ENCODE measurements around the gene SDK2.

The SDK2 gene

GRCh38 chr17:73439597-73439996 is 204.6 kb downstream of the SDK2 start:
- no peak for DNase-seq

DNA sequence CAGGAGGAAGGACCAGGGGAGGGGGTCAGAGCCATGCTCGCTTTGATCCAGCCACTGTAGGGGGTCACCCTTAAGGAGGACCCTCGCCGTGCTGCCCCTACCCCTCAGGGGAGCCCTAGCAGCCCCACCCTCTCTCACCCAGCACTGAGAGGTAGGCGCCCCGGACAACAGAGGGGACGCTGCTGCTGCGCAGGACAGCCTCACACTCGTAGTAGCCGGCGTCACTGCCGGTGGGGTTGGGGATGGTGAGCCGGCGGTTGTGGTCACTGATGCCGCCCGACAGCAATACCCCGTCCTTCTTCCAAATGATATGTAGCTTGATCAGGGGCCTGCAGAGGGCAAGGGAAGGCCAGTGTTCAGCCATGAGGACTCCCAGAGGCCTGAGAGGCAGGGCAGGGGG is 206.4 kb downstream of the SDK2 start:
- DNase-seq = no peak

GRCh38 chr17:73436954-73437353 is 207.3 kb downstream of the SDK2 start:
- no peak for DNase-seq

DNA sequence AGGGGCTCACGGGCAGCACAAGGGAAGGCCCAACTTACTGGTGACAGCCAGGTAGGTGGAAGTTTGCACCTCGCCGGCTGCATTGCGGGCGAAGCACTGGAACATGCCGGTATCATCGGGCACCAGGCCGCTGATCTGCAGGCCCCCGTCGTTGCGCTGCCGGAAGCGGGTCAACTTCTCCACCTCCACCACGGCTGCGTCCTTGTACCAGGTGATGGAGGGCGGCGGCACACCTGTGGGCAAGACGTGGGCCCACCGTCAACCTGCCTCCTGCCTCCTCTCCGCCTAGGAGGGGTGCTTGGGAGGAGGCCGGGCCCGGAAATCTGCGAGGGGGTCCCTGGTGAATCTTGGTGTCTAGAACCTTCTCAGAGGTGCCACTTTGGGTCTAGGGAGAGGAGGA is 208.8 kb downstream of the SDK2 start:
- DNase-seq = no peak

GRCh38 chr17:73434154-73434553 is 210.1 kb downstream of the SDK2 start:
- DNase-seq = no peak

- no peak for DNase-seq
Measured at GRCh38 chr17:73433501-73433900, 210.7 kb downstream of the SDK2 start.

DNA sequence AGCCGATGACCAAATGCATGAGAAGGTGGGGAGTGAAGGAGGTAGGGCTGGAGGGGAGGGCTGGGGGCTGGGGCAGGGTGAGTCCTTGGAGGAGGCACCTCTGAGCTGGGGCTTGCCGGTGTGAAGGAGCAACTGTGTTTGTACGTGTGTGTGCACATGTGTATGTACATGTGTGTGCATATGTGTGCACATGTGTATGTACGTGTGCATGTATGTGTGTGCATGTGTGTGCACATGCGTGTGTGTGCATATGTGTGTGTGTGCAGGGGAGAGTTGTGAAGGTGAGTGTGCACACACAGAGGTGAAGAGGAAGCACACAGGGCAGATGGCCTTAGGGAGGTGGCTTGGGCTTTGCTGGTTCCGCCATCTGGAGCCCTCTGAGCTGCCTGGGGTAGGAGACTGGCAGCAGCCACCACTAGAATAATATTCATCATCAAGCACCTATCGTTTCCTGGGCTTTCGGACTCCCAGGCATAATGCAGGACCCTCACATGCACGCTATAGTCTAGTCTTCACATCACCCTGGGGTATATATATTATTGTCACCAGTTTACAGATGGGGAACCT is 211.5 kb downstream of the SDK2 start:
- DNase-seq = no peak

DNA sequence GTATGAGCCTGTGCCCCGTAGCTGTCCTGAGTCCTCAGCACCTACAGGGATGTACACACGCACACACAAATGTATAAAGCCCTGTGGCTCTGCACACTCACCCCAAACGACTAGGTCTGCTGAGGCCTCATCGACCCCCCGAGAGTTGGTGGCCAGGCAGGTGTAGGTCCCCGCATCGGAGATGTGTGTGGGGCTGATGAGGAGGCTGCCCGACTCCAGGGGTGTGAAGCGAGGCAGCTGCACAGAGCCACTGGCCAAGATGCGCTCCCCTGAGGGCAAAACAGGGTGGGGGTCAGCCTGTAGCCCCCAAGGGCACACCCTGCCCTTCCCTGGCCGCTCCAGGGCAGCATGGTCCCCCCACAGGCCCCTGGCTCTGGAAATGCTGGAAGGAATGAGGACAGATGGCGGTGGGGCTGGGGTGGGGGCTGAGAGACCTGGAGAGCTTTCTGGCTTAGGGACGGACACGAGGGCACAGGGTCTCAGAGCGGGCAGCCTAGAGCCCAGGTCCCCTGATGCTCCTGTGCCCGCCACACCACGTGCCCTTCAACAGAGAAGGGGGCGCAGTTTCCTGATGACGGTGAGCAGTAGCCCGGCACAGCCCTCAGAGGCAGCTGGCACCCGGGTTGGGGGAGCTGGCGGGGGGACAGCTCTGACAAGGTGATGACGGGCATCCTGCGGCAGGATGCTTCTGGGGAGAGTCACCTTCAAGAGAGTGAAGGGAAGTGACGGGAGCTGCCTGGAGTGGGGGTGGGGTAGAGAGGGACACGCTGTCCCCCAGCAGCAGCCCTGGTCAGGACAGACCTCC is 212.6 kb downstream of the SDK2 start:
- DNase-seq = no peak

GRCh38 chr17:73430848-73431247 is 213.4 kb downstream of the SDK2 start:
- peak in 1 of 2 experiments; percentile 53 for DNase-seq

- no peak for DNase-seq
Measured at GRCh38 chr17:73430165-73430680, 214.0 kb downstream of the SDK2 start.

- DNase-seq = peak in 1 of 2 experiments; percentile 40
Measured at GRCh38 chr17:73429440-73430164, 214.6 kb downstream of the SDK2 start.

DNA sequence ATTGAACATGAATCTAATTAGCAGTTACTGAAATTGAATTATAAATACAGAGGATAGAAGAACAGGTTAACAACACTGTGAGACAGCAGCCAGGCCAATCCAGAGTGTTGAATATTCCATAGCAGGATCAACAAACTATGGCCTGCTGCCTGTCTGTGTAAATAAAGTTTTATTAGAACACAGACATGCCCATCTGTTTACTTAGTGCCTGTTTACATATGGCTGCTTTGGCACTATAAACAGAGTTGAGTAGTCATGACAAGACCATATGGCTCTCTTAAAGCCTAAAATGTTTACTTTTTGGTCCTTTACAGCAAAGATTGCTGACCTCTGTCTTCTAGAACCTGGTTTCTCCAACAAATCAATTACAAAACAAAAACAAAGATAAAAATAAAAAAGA is 217.0 kb downstream of the SDK2 start:
- DNase-seq = no peak

DNA sequence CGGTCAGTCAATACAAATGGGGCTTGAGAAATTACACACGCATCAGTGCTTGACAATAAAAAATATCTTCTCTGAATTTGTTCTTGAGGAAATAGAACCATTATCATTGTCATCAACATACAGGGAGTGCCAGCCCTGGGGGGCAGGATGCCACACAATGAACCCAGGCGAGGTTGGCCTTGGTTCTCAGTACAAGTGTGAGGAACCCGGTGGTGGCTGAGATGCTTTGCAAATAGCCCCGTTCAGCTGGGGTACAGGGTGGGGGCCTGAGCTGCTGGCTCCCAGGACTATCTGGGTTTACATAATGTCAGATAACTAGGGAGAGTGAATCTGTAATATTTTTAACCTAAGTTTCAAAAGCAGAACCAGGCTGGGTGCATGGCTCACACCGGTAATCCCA is 219.7 kb downstream of the SDK2 start:
- DNase-seq = no peak

GRCh38 chr17:73423806-73424205 is 220.4 kb downstream of the SDK2 start:
- DNase-seq = no peak

GRCh38 chr17:73423159-73423715 is 221.0 kb downstream of the SDK2 start:
- no peak for DNase-seq

GRCh38 chr17:73422121-73422520 is 222.1 kb downstream of the SDK2 start:
- no peak for DNase-seq

- DNase-seq = no peak
Measured at GRCh38 chr17:73420897-73421296, 223.3 kb downstream of the SDK2 start.

DNA sequence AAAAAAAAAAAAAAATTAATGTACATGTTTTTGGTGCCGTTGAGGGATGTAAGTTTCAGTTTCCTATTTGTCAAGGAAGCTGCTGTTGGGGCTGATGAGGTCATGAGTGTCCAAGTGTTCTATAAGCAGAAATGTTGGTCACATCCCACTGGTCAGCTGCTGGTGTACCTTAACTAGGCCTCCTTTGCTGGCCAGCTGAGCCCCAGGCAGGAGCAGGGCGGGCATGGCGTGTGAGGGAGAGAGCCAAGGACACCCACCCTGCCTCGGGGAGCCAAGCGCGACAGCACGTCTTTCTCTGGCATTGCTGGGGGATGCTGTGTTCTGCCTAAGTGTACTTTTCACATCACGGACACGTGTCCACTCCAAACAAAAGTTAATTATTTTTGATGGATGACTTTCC is 224.4 kb downstream of the SDK2 start:
- DNase-seq = no peak

- no peak for DNase-seq
Measured at GRCh38 chr17:73419051-73419450, 225.2 kb downstream of the SDK2 start.

DNA sequence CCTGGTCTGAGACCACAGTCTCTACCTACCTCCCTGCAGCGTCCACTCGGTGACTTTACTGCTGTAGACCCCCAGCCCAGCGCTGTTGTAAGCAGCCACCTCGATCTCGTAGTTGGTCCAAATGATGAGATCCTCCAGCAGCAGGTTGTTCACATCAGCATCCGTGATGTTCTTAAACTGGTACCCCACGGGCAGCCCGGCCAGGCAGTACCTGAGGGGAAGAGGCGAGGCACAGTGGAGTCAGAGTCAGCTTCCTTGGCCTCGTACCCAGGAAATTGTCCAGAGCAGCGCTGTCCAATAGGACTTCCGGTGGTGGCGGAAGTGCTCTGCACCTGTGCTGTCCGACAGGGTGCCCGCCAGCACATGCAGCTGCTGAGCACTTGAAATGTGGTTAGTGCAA is 228.5 kb downstream of the SDK2 start:
- DNase-seq = no peak

- DNase-seq = no peak
Measured at GRCh38 chr17:73414171-73414955, 229.9 kb downstream of the SDK2 start.

- DNase-seq = no peak
Measured at GRCh38 chr17:73412914-73413313, 231.3 kb downstream of the SDK2 start.

- no peak for DNase-seq
Measured at GRCh38 chr17:73411313-73411747, 232.9 kb downstream of the SDK2 start.
